Activated CD4-positive, alpha-beta memory T cell treated with anti-CD3 and anti-CD28 coated beads, Interleukin-2, amount 10 ng/mL, durations not matched to agents 7 days and 5 days (primary cell): ENCODE data around the gene KDM6A. TPM values are rescaled to one million over a fixed set of nuclear protein-coding genes. Genes with fewer than 3 reads are reported as not detected.

Experiments used
- CTCF ChIA-PET: fragments of 350-600 bp; sonication (Branson Sonifier 250); formaldehyde crosslinking; loops from one replicate; lab custom pipeline; 2021; ENCODE audit warnings: antibody characterized with exemption, inconsistent platforms; lab: Charles Lee
- POLR2A ChIA-PET: fragments of 350-600 bp; sonication (Branson Sonifier 250); formaldehyde crosslinking; loops from one replicate; lab custom pipeline; 2021; ENCODE audit warnings: antibody characterized with exemption; lab: Charles Lee
- DNase-seq: peaks from one replicate; pipeline ENCODE4 v3.0.0-alpha.2; 2020
- H3K27ac Mint-ChIP-seq: one replicate; pipeline ENCODE4 v1.8.0; 2021; ENCODE audit warnings: mild to moderate bottlenecking, mixed read lengths
- H3K27me3 Mint-ChIP-seq: one replicate; pipeline ENCODE4 v1.8.0; 2021; ENCODE audit warnings: mixed read lengths
- H3K36me3 Mint-ChIP-seq: one replicate; pipeline ENCODE4 v1.8.0; 2021; ENCODE audit warnings: low read depth, mixed read lengths
- H3K4me1 Mint-ChIP-seq: one replicate; pipeline ENCODE4 v1.8.0; 2021; ENCODE audit warnings: mixed read lengths
- H3K4me3 Mint-ChIP-seq: one replicate; pipeline ENCODE4 v1.8.0; 2021; ENCODE audit warnings: mild to moderate bottlenecking, mixed read lengths
- H3K9me3 Mint-ChIP-seq: one replicate; pipeline ENCODE4 v1.8.0; 2021; ENCODE audit warnings: mixed read lengths
- total RNA-seq, 2 experiments: library from RNA; stranded (reverse); gene quantifications; one replicate each; pipeline ENCODE4 v1.2.3, GENCODE V29; 2021

Gene KDM6A
- total RNA-seq, 2 experiments from 2014 or later: 27.2 to 28.0 TPM

GRCh38 chrX:44958480-44958879 is 85.5 kb downstream of the KDM6A start:
- Mint-ChIP-seq H3K4me3 (no peak overlapping the region), H3K36me3 (peaks cover 21% of the 10 kb centered on the region), H3K4me1 (peaks cover 27% of the 10 kb centered on the region), H3K27ac (no peak overlapping the region), H3K9me3 (no peaks in the 10 kb centered on the region), H3K27me3 (no peaks in the 10 kb centered on the region)
- ChIA-PET CTCF (interaction anchor here (0.6 kb wide), 1 partner anchor 11 kb away, joined by 7 read pairs; no protein-coding TSS in a partner anchor), POLR2A (no interaction called here)
- no peak for DNase-seq

- ChIA-PET POLR2A (interaction anchor here (1.3 kb wide), 1 partner anchor 89 kb away, joined by 3 read pairs; the partner anchor contains the start of gene KDM6A), CTCF (no interaction called here)
- Mint-ChIP-seq H3K27me3 (no peaks in the 10 kb centered on the region), H3K4me3 (peak overlapping the region; percentile 27), H3K36me3 (peaks cover 38% of the 10 kb centered on the region), H3K27ac (peak overlapping the region; percentile 59), H3K4me1 (peaks cover 35% of the 10 kb centered on the region), H3K9me3 (no peaks in the 10 kb centered on the region)
- no peak for DNase-seq
Observed at GRCh38 chrX:44961817-44962607, 89.0 kb downstream of the KDM6A start.

- no peak overlapping the region for H3K4me3 Mint-ChIP-seq
- peaks cover 44% of the 10 kb centered on the region for H3K4me1 Mint-ChIP-seq
- CTCF ChIA-PET: no interaction called here
- no peaks in the 10 kb centered on the region for H3K9me3 Mint-ChIP-seq
- no peak for DNase-seq
- peaks cover 40% of the 10 kb centered on the region for H3K36me3 Mint-ChIP-seq
- POLR2A ChIA-PET: interaction anchor here (1.6 kb wide), 1 partner anchor 89 kb away, joined by 4 read pairs; no protein-coding TSS in a partner anchor
- no peaks in the 10 kb centered on the region for H3K27me3 Mint-ChIP-seq
- H3K27ac Mint-ChIP-seq: no peak overlapping the region
Observed at GRCh38 chrX:44962944-44963343, 90.0 kb downstream of the KDM6A start.

GRCh38 chrX:44967221-44967620 is 94.2 kb downstream of the KDM6A start:
- Mint-ChIP-seq H3K4me1 (peaks cover 25% of the 10 kb centered on the region), H3K36me3 (peaks cover 39% of the 10 kb centered on the region), H3K4me3 (no peak overlapping the region), H3K27me3 (no peaks in the 10 kb centered on the region), H3K27ac (peak overlapping the region; percentile 55), H3K9me3 (no peaks in the 10 kb centered on the region)
- POLR2A ChIA-PET: no interaction called here
- CTCF ChIA-PET: no interaction called here
- DNase-seq: no peak

- peaks cover 23% of the 10 kb centered on the region for H3K4me1 Mint-ChIP-seq
- no peak overlapping the region for H3K27ac Mint-ChIP-seq
- H3K36me3 Mint-ChIP-seq: peaks cover 40% of the 10 kb centered on the region
- ChIA-PET POLR2A (no interaction called here), CTCF (no interaction called here)
- no peaks in the 10 kb centered on the region for H3K27me3 Mint-ChIP-seq
- DNase-seq: no peak
- no peak overlapping the region for H3K4me3 Mint-ChIP-seq
- peaks cover 4% of the 10 kb centered on the region for H3K9me3 Mint-ChIP-seq
Observed at GRCh38 chrX:44970709-44971108, 97.7 kb downstream of the KDM6A start.

GRCh38 chrX:44971674-44972073 is 98.7 kb downstream of the KDM6A start:
- Mint-ChIP-seq H3K4me1 (peaks cover 22% of the 10 kb centered on the region), H3K9me3 (peaks cover 4% of the 10 kb centered on the region), H3K27me3 (no peaks in the 10 kb centered on the region), H3K27ac (no peak overlapping the region), H3K36me3 (peaks cover 40% of the 10 kb centered on the region), H3K4me3 (no peak overlapping the region)
- DNase-seq: no peak
- POLR2A ChIA-PET: no interaction called here
- CTCF ChIA-PET: no interaction called here

- no peaks in the 10 kb centered on the region for H3K27me3 Mint-ChIP-seq
- CTCF ChIA-PET: no interaction called here
- peaks cover 19% of the 10 kb centered on the region for H3K4me1 Mint-ChIP-seq
- DNase-seq: no peak
- no peak overlapping the region for H3K4me3 Mint-ChIP-seq
- H3K27ac Mint-ChIP-seq: no peak overlapping the region
- H3K9me3 Mint-ChIP-seq: peaks cover 4% of the 10 kb centered on the region
- H3K36me3 Mint-ChIP-seq: peaks cover 40% of the 10 kb centered on the region
- POLR2A ChIA-PET: no interaction called here
Observed at GRCh38 chrX:44972132-44972531, 99.1 kb downstream of the KDM6A start.

GRCh38 chrX:44973420-44973932 is 100.5 kb downstream of the KDM6A start:
- DNase-seq: no peak
- Mint-ChIP-seq H3K27ac (no peak overlapping the region), H3K27me3 (no peaks in the 10 kb centered on the region), H3K4me1 (peaks cover 12% of the 10 kb centered on the region), H3K4me3 (no peak overlapping the region), H3K36me3 (peaks cover 40% of the 10 kb centered on the region), H3K9me3 (peaks cover 4% of the 10 kb centered on the region)
- ChIA-PET POLR2A (no interaction called here), CTCF (no interaction called here)

- no peak for DNase-seq
- CTCF ChIA-PET: no interaction called here
- peaks cover 43% of the 10 kb centered on the region for H3K36me3 Mint-ChIP-seq
- peaks cover 4% of the 10 kb centered on the region for H3K9me3 Mint-ChIP-seq
- POLR2A ChIA-PET: no interaction called here
- H3K4me3 Mint-ChIP-seq: no peak overlapping the region
- H3K27ac Mint-ChIP-seq: no peak overlapping the region
- peaks cover 12% of the 10 kb centered on the region for H3K4me1 Mint-ChIP-seq
- H3K27me3 Mint-ChIP-seq: no peaks in the 10 kb centered on the region
Observed at GRCh38 chrX:44974451-44974850, 101.5 kb downstream of the KDM6A start.

- DNase-seq: no peak
- Mint-ChIP-seq H3K4me3 (no peak overlapping the region), H3K4me1 (peaks cover 10% of the 10 kb centered on the region), H3K9me3 (peaks cover 4% of the 10 kb centered on the region), H3K36me3 (peaks cover 40% of the 10 kb centered on the region), H3K27me3 (no peaks in the 10 kb centered on the region), H3K27ac (no peak overlapping the region)
- CTCF ChIA-PET: no interaction called here
- POLR2A ChIA-PET: no interaction called here
Observed at GRCh38 chrX:44975666-44976263, 102.8 kb downstream of the KDM6A start.

GRCh38 chrX:44978976-44979375 is 106.0 kb downstream of the KDM6A start:
- Mint-ChIP-seq H3K9me3 (peaks cover 4% of the 10 kb centered on the region), H3K27me3 (no peaks in the 10 kb centered on the region), H3K4me1 (peaks cover 10% of the 10 kb centered on the region), H3K27ac (no peak overlapping the region), H3K4me3 (no peak overlapping the region), H3K36me3 (peaks cover 22% of the 10 kb centered on the region)
- POLR2A ChIA-PET: no interaction called here
- DNase-seq: no peak
- CTCF ChIA-PET: no interaction called here

- Mint-ChIP-seq H3K27me3 (no peaks in the 10 kb centered on the region), H3K4me3 (no peak overlapping the region), H3K27ac (no peak overlapping the region), H3K9me3 (no peaks in the 10 kb centered on the region), H3K36me3 (peaks cover 11% of the 10 kb centered on the region), H3K4me1 (peaks cover 2% of the 10 kb centered on the region)
- POLR2A ChIA-PET: no interaction called here
- no peak for DNase-seq
- CTCF ChIA-PET: no interaction called here
Observed at GRCh38 chrX:44980403-44980802, 107.4 kb downstream of the KDM6A start.

- H3K9me3 Mint-ChIP-seq: no peaks in the 10 kb centered on the region
- no peak for DNase-seq
Observed at GRCh38 chrX:44980883-44981282, 107.9 kb downstream of the KDM6A start.

More at GRCh38 chrX:44980883-44981282, 107.9 kb downstream of the KDM6A start:
- no peak overlapping the region for H3K27ac Mint-ChIP-seq
- H3K4me1 Mint-ChIP-seq: peaks cover 1% of the 10 kb centered on the region
- no peaks in the 10 kb centered on the region for H3K27me3 Mint-ChIP-seq
- ChIA-PET CTCF (no interaction called here), POLR2A (no interaction called here)
- peaks cover 11% of the 10 kb centered on the region for H3K36me3 Mint-ChIP-seq
- H3K4me3 Mint-ChIP-seq: no peak overlapping the region
